H1 (cell line): ENCODE data around the gene CASKIN2. TPM values are rescaled to one million over a fixed set of nuclear protein-coding genes. Genes with fewer than 3 reads are reported as not detected.

ENCODE experiments used
- PHF8 ChIP-seq: fragments of 200-600 bp; sonication (generic); conservative IDR thresholded peaks from 2 replicates; pipeline ENCODE4 v1.7.1; 2012; ENCODE audit warnings: low read depth, mild to moderate bottlenecking, inconsistent platforms, low read length, moderate library complexity
- polyA plus RNA-seq, 7 experiments: library from polyadenylated mRNA; depleted of rRNA in 3 of 7; stranded (reverse) in 5 of 7; unstranded in 2 of 7; fragments of >200 nt in 5 of 7; fragments of 200-250 nt in 2 of 7; gene quantifications; 1 replicate in 5 of 7; 2 replicates in 1 of 7; 4 replicates in 1 of 7; pipeline versions ENCODE4 v1.2.1 to v1.2.3, GENCODE V29; 2011 to 2013; ENCODE audit warnings: missing spikeins in 2 of 7, mixed read lengths in 2 of 7
- total RNA-seq: library from RNA; stranded (reverse); fragmentation: NEBNext Ultra II Directional; extraction: Animal tissue kit (Norgen Biotek cat#: 25700); gene quantifications from 2 replicates; pipeline ENCODE4 v1.2.1, GENCODE V29; 2021

Gene CASKIN2
- total and polyA plus RNA-seq, 2 of the 8 experiments (the other 6 are each of a cell fraction or from before 2014, with no cell fraction given): 6.7 to 32.3 TPM

- no peak for TF ChIP-seq PHF8
These were observed 21.7 kb downstream of the CASKIN2 start (continued) for GRCh38 chr17:75493476-75494129.
